DMS 273 (cell line): ENCODE results near the gene ABITRAM.
A peak's percentile ranks its signal among the peaks of the same experiment; 100 is the strongest.
"Not testable (repeated sequence)": the region's sequence is repeated elsewhere in the genome, so short reads cannot be mapped to it uniquely, and the experiment has no call there.

Experiments used
- DNase-seq: peaks from one replicate; lab custom pipeline; 2025; ENCODE audit not compliant: unreplicated experiment; lab: John Stamatoyannopoulos, UW

Gene ABITRAM

GRCh38 chr9:108934323-108934893, at the start of gene ABITRAM:
TSS of gene ABITRAM (plus strand) at chr9:108934400. CDS start at chr9:108934487, 87 bp downstream.
- DNase-seq = peak; percentile 92

- no peak for DNase-seq
These were observed 49.5 kb upstream of the ABITRAM start for GRCh38 chr9:108884701-108885100.

- DNase-seq = peak; percentile 86
These were observed 48.4 kb upstream of the ABITRAM start for GRCh38 chr9:108885643-108886348.

GRCh38 chr9:108886594-108887271, 47.5 kb upstream of the ABITRAM start:
- DNase-seq = peak; percentile 49

GRCh38 chr9:108889649-108890067, 44.5 kb upstream of the ABITRAM start:
- peak; percentile 14 for DNase-seq

GRCh38 chr9:108894225-108894997, 39.8 kb upstream of the ABITRAM start:
- DNase-seq = no peak

- DNase-seq = no peak
These were observed 36.7 kb upstream of the ABITRAM start for GRCh38 chr9:108897324-108898096.

GRCh38 chr9:108899023-108899695, 35.0 kb upstream of the ABITRAM start:
- DNase-seq = not testable (repeated sequence)

- DNase-seq = no peak
These were observed 34.0 kb upstream of the ABITRAM start for GRCh38 chr9:108900176-108900575.

- DNase-seq = no peak
These were observed 30.6 kb upstream of the ABITRAM start for GRCh38 chr9:108903420-108904103.

GRCh38 chr9:108904161-108904560, 30.0 kb upstream of the ABITRAM start:
- no peak for DNase-seq

- no peak for DNase-seq
These were observed 28.7 kb upstream of the ABITRAM start for GRCh38 chr9:108905494-108905893.

GRCh38 chr9:108910402-108910801, 23.8 kb upstream of the ABITRAM start:
- DNase-seq = no peak

GRCh38 chr9:108910914-108911313, 23.3 kb upstream of the ABITRAM start:
- DNase-seq = no peak

GRCh38 chr9:108911820-108912219, 22.4 kb upstream of the ABITRAM start:
- DNase-seq = no peak

GRCh38 chr9:108913391-108913790, 20.8 kb upstream of the ABITRAM start:
- DNase-seq = no peak

- DNase-seq = no peak
These were observed 14.7 kb upstream of the ABITRAM start for GRCh38 chr9:108919517-108919916.

GRCh38 chr9:108920401-108920800, 13.8 kb upstream of the ABITRAM start:
- not testable (repeated sequence) for DNase-seq

GRCh38 chr9:108921200-108921599, 13.0 kb upstream of the ABITRAM start:
- DNase-seq = no peak
